ENCODE results near the gene CCL26.

Gene CCL26

GRCh38 chr7:75737856-75738603, 34.0 kb downstream of the CCL26 start:
- TF ChIP-seq CTCF (IDR thresholded peaks at IDR 0.05; ENCODE audit: low read depth, low read length, missing control alignments): no peak
- DNase-seq (ENCODE audit: low read depth): no peak
- peak overlapping the region; percentile 97 for H3K4me3 ChIP-seq (ENCODE audit: low read depth, low read length)

DNA sequence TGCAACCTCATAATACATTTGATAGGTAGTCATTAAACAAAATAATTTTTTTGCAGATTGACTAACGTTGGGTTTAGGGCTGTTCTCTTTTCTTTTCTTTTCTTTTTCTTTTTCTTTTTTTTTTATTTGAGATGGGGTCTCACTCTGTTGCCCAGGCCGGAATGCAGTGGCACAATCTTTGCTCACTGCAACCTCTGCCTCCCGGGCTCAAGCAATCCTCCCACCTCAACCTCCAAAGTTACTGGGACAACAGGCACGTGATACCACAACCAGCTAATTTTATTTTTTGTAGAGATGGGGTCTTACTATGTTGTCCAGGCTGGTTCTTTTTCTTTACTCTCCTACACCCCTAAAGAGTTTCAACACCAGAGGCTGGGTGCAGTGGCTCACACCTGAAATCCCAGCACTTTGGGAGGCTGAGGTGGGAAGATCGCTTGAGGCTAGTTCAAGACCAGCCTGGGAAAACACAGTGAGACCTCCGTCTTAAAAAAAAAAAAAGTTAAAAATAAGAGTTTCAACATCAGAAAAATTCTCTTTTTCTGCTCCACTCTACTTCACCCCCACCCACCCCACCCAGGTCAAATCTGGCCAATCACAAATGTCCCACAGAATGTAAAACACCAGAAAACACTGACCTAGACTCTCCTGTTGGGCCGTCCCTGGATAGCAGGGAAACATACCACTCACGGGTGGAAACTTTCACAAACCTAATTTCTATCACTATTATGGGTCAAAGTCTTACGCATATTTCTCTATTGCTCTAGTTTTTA, 36.2 kb downstream of the CCL26 start:
- no peak for TF ChIP-seq CTCF (IDR thresholded peaks at IDR 0.05; ENCODE audit: low read depth, low read length, missing control alignments)
- no peak for DNase-seq (ENCODE audit: low read depth)
- H3K4me3 ChIP-seq (ENCODE audit: low read depth, low read length): no peak overlapping the region

DNA sequence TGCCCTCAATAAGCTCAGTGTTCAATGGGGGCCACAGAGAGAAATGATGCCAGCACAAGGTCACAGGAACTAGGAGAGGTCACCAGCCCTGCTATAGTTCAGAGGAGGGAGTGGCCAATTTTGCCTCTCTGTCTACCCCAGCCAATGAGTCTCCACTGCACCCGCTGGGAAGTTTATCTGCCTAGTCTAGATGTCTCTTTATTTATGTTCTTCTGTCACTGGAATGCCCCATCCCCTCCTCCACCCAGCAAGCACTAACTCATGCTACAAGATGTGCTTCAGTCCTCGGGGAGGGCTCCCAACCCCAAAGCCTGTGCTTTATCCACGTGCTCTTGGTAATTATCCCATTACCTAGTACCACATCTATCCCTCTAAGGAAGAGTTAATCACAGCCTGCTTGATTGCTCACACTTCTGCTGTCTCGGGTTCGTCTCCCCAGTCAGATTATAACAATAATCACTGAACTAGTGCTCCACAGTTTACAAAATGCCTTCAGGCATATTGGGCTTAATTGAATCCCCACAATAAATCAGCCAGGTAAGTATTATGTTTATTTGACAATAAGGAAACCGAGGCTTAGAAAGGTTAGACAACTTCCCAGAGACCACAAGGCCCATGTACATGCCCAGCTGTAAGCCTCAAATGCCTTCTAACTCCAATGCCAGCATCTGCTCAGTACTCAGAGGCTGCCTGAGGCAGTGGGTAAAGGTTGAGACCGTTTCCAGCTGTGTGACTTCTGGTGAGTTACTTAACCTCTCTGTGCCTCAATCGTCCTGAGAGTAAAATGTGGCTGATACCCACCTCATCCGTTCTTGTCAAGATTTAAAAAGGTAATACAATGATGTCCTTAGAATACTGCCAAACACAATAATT, 37.2 kb downstream of the CCL26 start:
- DNase-seq (ENCODE audit: low read depth): no peak
- TF ChIP-seq CTCF (IDR thresholded peaks at IDR 0.05; ENCODE audit: low read depth, low read length, missing control alignments): no peak
- no peak overlapping the region for H3K4me3 ChIP-seq (ENCODE audit: low read depth, low read length)

DNA sequence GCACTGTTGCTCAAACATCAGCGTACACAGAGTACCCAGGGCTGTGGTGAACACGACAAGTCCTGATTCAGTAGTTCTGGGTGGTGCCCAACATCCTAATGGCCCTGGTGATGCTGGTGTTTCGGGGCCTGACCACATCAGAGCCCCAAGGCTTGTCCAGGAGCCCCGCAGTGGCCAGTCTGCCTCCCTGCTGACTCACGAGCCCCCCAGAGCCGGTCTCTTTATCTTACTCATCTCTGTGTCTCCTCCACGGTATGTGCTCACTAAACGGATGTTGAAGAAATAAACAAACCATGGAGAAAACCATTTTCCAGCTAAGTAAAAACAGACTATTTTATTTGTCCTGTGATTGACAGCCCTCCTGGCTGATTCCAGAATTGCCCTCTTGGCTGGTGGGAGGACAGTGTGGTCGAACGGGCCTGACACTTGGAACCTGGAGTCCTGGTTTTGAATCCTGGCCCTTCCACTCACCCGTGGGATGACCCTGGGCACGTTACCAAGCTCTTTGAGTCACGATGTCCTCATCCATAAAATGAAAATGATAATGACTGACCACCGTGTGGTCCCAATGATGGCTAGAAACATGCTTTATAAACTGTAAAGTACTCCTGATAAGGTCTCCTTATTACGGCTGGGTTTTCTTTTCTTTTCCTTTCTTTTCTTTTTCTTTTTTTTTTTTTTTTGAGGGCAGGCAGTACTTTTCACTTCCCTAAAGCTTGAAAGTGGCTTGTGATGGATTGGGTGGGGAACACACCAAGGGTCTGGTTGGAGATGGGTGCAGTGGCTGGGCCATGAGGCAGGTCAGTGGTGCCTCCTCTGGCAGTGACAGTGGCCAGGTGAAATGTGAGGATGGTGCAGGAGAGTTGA, 39.0 kb downstream of the CCL26 start:
- no peak overlapping the region for H3K4me3 ChIP-seq (ENCODE audit: low read depth, low read length)
- no peak for DNase-seq (ENCODE audit: low read depth)
- no peak for TF ChIP-seq CTCF (IDR thresholded peaks at IDR 0.05; ENCODE audit: low read depth, low read length, missing control alignments)

GRCh38 chr7:75732016-75732521, 39.9 kb downstream of the CCL26 start:
- no peak for DNase-seq (ENCODE audit: low read depth)
- no peak overlapping the region for H3K4me3 ChIP-seq (ENCODE audit: low read depth, low read length)
- no peak for TF ChIP-seq CTCF (IDR thresholded peaks at IDR 0.05; ENCODE audit: low read depth, low read length, missing control alignments)

DNA sequence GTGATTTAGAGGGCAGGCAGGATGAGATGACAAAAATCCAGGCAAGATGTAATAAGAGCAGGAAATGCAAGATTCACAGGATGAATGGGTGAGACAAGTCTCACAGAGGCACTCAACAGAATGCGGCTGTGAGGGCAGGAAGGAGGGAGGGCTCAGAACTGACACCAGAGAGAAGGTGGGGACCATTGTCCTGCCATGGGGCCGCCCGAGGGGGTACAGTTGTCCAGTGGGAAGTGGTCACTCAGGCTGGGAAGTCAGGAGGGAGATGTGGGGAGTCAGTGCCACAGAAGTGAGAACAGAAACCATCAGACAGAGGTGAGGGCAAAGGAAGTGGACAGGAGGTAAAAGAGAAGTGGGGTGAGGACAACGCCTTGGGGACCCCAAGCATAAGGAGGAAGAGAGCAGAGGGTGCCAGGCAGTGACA, 42.1 kb downstream of the CCL26 start:
- peak overlapping the region; percentile 0; the same call in 1 of the 2 replicates for H3K4me3 ChIP-seq (ENCODE audit: low read depth, low read length)
- TF ChIP-seq CTCF (IDR thresholded peaks at IDR 0.05; ENCODE audit: low read depth, low read length, missing control alignments): no peak
- no peak for DNase-seq (ENCODE audit: low read depth)
